GM18507 (cell line): ENCODE data around the gene BTG4.

Experiments used
- DNase-seq: peaks from one replicate; pipeline ENCODE4 v3.0.0; 2011; ENCODE audit warnings: low read depth; ENCODE audit not compliant: insufficient read length; ENCODE audit errors: extremely low spot score
- FAIRE-seq: peaks from 2 replicates; lab custom pipeline; 2011; peaks lifted over from hg19 to GRCh38; lab: Jason Lieb, UNC

The BTG4 gene

DNA sequence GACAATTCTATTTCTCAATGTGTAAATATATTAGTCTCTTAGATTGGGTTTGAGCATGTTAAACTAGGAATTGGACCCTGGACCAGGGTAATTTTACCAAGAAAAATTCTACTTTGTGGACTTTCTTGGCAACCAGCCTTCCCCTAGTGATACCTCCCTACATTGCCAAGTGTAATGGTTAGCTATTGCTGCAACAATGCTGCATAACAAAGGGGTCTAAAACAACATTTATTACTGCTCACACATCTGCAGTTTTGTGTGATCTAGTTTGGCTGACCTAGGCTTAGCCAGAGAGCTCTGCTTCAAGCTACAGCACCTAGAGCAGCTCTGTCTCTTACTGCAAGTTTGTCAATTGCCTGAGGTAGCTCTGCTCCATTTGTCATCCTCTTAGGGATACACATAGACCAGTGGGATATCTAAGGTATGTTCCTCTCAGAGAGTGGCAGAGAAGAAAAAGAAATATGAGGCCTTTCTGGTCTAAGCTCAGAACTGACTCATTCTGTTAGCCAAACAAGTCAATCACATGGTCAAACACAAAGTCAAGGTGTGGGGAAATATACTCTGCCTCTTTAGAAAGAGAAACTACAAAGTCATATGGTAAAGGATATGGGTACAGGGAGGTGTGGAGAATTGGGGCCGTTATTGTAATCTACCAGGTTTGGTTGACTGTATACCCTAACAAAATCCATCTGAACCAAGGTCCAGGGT is 26.4 kb upstream of the BTG4 start:
- no peak for FAIRE-seq
- DNase-seq, result no peak

DNA sequence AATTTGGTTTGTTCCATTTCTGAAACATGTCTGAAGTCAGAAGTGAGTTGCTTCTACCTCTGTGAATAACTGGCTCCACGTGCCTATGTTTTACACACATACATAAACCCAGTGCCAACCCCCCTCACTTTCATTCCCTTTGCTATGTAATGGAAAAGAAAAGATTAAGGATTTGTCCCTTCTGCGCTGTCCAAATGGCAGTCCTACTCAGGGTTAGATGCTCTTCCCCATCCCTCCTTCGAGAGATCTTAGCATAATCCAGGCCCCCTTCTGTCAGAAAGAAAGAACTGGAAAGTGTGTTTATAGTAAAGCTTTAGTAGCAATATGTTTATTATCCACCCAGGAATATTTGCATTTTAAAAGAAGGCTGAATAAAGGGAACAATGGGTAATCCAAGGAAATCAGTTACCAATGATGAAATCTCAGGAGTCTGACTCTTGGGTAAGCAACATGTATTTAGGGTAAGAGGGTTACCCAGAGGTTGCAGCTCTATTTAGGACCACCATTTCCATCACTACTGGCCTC is 25.2 kb upstream of the BTG4 start:
- FAIRE-seq, result no peak
- DNase-seq, result no peak

DNA sequence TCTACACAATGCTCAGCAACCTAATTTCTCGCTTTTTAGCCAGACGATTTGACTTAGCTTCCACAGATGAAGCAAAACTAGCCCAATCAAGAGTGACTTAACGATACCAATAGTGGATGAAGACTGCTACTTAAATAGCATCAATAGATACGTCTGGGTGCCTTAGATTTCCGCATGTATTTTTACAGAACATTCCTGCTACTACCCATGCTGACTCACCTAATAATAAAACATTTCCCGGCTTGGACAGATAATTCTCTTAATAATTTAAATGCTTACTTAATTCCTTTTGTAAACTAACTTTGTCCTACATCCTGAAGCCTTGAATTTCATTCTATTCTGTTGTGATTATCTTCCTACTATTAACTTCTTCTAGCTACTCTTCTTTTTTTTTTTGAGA is 23.1 kb upstream of the BTG4 start:
- FAIRE-seq, result no peak
- no peak for DNase-seq

DNA sequence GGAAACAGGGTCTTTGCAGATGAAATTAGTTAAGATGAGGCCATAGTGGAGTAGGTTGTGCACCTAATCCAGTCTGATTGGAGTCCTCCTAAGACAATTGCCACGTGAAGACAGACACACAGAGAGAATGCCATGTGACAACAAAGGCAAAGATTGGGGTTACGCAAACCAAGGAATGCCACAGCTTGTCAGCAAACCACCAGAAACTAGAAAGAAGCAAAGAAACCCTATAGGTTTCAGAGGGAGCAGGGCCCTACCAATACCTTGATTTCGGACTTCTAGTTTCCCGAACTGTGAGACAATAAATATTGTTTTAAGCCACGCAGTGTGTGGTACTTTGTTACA is 20.2 kb upstream of the BTG4 start:
- DNase-seq (no peak), FAIRE-seq (no peak)

DNA sequence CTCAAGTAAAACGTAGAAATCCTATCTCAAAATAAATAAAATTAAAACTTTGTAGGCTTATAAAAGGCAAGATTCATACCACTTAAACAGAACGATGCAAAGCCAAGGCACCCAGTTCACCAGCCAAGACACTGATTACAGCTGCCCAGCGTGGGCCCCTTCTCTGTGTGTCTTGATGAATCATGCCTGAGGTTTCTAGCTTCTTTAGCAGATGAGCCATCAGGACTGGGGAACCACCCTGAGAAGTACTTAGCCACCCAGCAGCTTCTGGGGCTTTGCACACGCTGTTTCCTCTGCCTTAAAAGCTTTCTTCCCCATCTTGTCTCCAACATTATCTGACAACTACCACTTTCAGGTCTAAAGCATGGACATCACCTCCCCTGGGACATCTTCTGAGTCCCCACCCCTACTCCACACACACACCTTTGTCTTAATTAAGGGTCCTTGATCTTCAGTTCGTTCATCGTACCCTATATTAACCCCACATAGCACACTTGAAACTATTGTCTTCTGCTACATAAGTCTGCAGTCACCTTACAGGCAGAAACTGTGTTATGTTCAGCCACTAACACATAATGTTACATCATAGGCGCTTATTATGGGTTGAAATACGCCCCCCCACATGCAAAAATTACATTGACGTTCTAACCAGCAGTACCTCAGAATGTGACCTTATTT is 19.6 kb upstream of the BTG4 start:
- DNase-seq (no peak), FAIRE-seq (no peak)

DNA sequence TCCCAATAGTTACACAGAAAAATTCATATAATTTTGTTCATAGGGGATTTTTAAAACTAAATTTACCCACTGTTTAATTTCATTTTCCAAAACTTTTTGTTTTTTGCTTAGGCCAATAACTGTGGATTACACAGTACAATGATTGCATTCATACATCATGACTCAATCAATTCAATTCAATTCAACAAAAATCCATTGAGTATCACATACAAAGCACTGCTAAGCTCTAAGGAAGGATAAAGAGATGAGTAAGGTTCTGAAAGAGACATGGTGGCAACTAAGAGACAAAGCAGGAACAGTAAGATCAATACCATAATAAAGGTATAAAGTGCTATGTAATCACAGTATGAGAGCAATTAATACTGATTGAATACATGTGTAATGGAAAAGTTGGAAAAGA is 18.9 kb upstream of the BTG4 start:
- FAIRE-seq, result no peak
- DNase-seq, result no peak

DNA sequence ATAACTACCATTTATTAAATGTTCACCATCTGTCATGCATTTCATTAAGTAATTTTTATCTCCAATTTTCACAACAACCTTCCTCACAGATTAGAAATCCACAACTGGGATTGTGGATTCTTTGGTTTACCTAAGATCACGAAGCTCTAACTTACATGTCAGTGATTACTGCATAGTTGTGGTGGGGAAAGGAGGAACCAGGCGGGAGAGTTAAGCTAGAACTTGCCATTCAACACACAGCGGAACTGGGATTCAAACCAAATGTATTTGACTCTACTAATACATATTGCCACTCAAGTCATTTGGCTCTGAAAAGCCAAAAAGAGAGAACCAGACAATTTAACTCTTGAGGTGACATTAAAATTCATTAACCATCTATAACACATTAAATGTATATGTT is 17.9 kb upstream of the BTG4 start:
- DNase-seq (no peak), FAIRE-seq (no peak)

DNA sequence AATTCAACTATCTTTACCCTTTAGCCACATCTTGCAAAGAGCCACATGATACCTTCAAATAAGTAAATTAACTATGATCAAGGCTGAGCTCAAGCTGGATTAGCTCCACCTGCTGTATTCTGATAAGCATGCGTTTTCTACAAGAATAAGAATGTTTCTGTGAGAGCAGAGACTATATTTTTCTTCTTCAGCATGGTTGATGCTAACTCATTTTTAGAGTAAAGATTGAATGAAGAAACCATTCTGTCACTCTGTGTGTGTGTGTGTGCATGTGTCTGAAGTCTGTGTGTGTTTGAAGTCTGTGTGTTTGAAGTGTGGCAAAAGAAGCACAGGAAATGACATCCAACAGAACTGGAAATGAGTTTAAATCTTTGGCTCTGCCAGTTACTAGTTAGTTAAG is 16.4 kb upstream of the BTG4 start:
- no peak for DNase-seq
- no peak for FAIRE-seq

DNA sequence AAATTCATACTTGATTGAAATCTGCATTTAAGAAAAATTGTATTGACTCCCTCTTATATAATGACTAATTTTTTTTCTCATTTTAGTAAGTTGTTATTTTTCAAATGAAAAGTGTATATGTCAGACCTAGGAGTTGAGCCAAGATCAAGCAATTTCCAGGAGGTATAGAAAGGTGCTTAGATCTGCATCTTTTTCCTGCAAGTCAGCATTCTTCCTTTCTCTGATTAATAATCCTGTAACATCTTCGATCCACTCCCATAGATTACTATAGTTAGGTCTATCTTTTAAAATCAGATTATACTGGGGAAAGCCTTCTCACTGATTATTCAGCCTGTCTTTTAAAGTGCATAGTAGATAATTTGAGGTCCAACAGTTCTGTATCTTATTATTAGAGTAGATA is 15.1 kb upstream of the BTG4 start:
- FAIRE-seq, result no peak

DNA sequence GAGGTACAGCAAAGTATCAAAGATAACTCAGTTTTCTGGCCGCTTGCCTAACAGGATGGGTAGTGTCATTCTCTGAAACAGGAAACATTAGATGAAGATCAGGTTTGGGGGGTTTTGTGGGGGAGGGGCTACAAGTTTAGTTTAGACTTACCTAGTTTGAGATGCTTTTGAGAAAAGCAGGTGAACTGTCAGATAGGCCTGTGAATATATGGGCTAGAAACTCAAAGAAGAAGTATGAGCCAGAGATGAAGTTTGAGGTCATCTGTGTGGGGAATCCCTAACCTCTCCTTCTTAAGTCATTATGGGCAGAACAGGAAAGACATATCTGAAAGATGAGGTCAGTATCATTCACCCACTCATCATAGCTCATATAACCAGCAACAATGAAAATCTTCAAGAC is 14.3 kb upstream of the BTG4 start:
- FAIRE-seq (no peak), DNase-seq (no peak)

More for the DNA sequence above, 15.1 kb upstream of the BTG4 start:
- no peak for DNase-seq

DNA sequence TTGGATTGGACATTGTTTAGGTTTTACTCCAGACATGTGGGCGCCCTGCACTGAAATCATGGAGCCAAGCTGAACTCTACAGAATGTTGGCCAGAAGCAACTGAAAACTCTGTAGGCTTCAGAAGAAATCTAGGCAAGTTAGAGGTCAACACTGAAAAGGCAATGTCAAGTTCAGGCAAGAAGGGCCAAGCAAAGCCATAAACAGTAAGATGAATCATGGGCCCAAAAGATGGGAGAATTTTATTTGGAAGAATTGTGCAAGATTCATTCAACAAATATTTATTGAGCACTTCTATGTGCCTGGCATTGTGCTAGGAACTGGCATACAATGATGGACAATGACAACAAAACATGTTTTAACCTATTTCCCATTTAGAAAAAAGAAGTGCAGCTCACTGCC is 13.3 kb upstream of the BTG4 start:
- DNase-seq (no peak), FAIRE-seq (no peak)

DNA sequence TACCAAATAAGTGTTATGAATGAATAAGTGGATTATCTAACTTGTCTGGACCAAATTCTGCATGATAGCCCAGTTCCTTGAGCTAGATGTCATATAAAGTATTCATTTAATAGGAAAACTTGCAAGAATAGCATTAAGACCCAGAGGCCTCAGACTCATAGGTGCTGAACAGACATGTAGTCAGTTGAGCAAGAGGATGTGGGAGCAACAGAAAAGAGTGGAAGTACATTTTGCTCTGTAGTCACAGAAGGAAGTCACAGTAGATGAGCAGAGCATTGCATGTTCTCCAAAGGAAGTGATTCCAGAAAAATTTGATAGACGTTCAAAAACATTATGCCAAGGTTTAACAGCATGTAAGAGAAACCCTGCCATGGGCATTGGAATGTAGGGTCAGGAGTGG is 11.9 kb upstream of the BTG4 start:
- DNase-seq (no peak), FAIRE-seq (no peak)

DNA sequence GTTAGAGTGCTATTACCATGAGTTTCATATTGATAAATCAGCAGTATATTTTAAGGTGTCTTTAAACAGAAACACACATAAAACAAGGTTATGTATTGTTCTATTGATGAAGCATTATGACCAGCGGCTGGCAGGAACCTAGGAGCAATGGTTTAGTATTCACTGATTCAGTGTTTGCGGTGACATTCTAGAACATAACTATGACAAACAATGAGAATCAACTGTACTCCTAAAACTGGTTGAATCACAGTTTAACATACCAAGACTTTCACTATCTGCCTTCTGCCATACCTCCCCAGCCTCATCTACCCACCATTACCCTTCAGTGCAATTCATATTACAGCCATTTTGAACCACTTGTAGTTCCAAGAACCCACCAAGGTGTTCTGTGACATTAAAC is 11.2 kb upstream of the BTG4 start:
- DNase-seq (no peak), FAIRE-seq (no peak)

DNA sequence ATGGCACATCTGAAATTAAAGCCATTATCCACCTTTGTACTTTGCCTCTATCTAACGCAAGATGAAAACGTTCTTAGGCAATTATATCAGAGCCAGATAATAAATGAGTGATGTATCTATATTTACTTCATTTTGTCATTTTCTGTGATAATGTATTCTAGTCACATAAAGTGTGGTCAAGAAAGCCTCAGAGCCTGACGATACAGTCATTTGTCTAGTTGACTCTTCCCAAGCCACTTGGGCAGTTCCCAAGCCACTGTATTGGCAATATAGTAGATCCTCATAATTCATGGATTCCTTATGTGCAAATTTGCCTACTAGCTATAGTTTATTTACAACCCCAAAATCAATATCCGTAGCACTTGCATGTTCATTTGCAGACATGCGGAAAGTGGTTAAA is 10.2 kb upstream of the BTG4 start:
- DNase-seq (no peak), FAIRE-seq (no peak)

DNA sequence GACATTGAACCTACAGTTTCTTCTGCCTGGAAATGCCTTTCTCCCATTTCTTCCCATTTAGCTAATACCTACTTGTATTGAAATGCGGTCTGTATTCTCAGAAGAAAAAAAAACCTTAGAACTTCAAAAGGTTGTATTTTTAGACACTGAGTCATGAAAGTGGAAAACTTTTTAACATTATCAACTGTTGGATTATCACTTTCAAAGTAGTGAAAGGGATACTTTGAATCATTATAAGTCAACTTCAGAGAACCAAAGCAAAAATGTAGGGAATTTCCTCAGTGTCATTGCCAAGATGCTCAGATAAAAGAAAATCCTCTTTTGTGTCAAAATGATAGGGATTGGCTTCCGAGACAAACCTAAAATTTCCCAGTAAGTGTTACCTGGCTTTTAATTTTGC is 8.9 kb upstream of the BTG4 start:
- FAIRE-seq, result no peak

DNA sequence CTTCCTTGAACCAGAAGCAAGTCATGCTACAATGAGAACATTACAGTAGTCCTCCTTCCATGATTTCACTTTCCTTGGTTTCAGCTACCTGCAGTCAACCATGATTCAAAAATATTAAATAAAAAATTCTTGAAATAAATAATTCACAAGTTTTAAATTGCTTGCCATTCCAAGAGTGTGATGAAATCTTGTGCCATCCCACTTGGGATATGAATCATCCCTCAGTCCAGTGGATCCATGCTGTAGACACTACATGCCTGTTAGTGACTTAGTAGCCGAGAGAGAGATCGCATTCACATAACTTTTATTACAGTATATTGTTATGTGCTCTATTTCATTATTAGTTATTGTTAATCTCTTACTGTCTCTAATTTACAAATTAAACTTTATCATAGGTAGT is 8.4 kb upstream of the BTG4 start:
- no peak for FAIRE-seq
- no peak for DNase-seq

More for the DNA sequence above, 8.9 kb upstream of the BTG4 start:
- DNase-seq, result no peak

DNA sequence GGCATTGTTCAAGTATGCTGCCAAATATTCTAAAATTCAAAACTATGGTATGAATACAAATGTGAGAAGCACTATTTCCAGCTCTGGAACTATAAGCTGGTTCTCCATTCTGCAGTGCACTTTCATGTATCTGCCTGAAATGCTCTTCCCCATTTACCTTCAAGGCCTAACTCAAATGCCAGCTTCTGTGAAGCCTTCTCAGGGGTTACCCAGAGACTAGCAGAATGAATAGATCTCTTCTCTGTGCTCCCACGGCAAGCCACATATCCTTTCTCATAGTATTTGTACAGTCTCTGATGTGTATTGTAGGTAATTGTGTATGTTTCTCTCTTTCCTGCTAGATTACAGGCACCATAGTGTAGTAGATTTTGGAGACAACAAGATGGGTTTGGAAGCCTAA is 6.5 kb upstream of the BTG4 start:
- FAIRE-seq, result no peak
- no peak for DNase-seq

DNA sequence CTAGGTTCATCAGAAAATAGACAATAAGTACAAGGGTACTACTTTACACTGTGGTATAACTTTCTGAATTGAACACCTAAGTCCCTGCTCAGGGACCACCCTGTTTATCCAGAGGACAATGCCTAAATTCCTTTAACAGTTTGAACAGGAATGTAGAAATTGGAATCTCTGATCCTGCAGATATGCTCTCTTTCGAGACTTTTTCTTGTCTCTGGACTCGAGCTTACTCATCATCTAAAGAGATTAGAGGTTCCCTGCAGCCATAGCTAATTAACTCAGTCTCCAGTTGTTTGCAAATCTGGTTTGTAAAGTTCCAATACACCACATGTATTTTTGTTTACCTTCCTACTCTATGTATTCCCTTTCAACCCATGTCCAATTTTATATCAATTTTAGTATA is 3.4 kb upstream of the BTG4 start:
- no peak for FAIRE-seq
- DNase-seq, result no peak

DNA sequence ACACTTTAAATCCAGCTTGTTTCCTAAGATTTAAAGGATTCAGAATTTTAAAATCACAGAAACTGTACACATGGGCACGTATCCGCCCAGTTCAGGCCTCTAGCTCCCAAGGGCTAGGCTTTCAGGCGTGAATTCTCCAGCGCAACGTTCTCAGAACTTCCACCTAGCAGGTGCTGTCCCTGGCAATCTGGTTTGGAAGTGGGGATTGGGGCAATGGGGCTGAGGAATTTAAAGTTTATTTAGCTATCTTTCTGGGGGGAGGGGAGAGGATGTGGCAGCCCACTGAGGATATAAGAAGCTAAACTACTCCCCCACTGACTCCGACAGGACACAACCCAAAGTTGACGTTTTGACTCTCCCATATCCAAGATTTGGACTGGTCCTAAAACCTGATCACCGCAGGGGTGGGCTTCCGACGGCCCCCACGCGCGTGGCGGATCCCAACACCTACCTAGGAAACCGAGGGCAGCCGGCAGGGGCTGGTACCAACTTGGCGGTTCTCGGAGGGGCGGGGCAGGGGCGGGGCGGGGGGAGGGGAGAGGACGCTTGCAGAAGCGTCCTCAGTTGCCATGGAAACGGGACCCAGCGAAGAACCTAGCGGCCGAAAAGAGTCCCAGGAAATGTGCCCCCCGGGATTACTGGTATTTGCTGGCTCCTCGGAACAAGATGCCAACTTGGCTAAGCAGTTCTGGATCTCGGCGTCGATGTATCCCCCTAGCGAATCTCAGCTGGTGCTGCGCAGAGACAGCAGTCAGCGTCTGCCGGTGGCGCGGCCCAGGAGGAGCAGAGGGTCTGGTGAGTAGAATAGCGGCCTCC is 2.2 kb upstream of the BTG4 start, which contains the start of gene HOATZ:
HOATZ (plus strand) TSS at position 563 of the 816 bp plus-strand sequence; CDS start at position 570, 7 bp downstream.
- DNase-seq (no peak), FAIRE-seq (no peak)

DNA sequence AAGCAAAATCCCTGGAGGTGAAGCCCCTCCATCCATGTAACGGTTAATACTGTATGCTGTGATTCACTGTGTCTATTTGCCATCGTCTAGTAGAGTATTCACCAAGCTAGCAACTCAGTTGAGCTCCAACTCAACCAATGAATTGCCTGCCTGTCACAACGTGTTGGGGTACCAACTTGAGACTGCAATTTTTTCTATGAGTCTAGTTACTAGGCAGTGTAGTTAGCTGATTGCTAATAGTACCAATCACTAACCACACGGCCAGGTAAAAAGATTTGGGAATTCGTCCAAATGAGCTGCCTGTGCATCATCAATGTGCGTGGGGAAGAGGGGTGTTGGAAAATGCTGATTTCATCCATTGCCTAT is 1.0 kb upstream of the BTG4 start:
- FAIRE-seq (no peak), DNase-seq (no peak)

DNA sequence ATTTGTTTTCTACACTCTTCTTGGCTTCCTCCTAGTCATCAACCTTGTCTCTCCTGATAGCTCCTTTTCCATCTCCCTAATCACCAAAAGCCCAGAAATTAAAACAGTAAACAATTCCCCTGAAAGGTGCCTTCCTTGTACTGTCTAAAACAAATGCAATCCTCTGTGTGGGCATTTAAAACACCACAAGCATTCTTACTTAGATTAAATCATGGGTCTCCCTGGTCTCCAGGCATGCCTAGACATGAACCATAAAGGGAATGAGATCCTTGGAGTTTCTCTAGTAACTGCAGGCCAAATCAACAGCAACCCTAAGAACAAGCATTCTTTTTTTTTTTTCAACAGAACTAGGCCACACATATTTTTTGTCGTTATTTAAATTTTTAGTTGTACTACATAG is 1.9 kb downstream of the BTG4 start:
- DNase-seq (no peak), FAIRE-seq (no peak)
